KMS-11 (cell line): ENCODE data around the gene RBM10.

ENCODE experiments used
- H2AFZ ChIP-seq: fragments of 200-600 bp; sonication (generic); 2 replicates; pipeline ENCODE4 v1.6.1; 2016; ENCODE audit warnings: antibody characterized with exemption, mixed run types, low read depth
- H3K27ac ChIP-seq: fragments of 200-600 bp; sonication (generic); 2 replicates; pipeline ENCODE4 v1.6.1; 2016; ENCODE audit warnings: mild to moderate bottlenecking, mixed run types
- H3K27me3 ChIP-seq: fragments of 200-600 bp; sonication (generic); 2 replicates; pipeline ENCODE4 v1.6.1; 2017; ENCODE audit warnings: mild to moderate bottlenecking, low read depth, mixed run types, moderate library complexity; ENCODE audit not compliant: insufficient read depth
- H3K36me3 ChIP-seq: fragments of 200-600 bp; sonication (generic); 2 replicates; pipeline ENCODE4 v1.6.1; 2017; ENCODE audit warnings: mild to moderate bottlenecking, mixed run types; ENCODE audit not compliant: insufficient read depth
- H3K4me1 ChIP-seq: fragments of 200-600 bp; sonication (generic); 2 replicates; pipeline ENCODE4 v1.6.1; 2016; ENCODE audit warnings: mild to moderate bottlenecking, low read depth, mixed run types; ENCODE audit not compliant: poor library complexity, severe bottlenecking
- H3K4me2 ChIP-seq: fragments of 200-600 bp; sonication (generic); 2 replicates; pipeline ENCODE4 v1.7.0; 2016; ENCODE audit warnings: mild to moderate bottlenecking, mixed run types
- H3K4me3 ChIP-seq: fragments of 200-600 bp; sonication (generic); IDR thresholded peaks from 2 replicates; pipeline ENCODE4 v1.6.1; 2017; ENCODE audit warnings: low read depth, low read length, mixed read lengths; ENCODE audit not compliant: insufficient read depth
- H3K79me2 ChIP-seq: fragments of 200-600 bp; sonication (generic); 2 replicates; pipeline ENCODE4 v1.6.1; 2016; ENCODE audit warnings: low read depth, mixed run types; ENCODE audit not compliant: insufficient read depth
- H3K9ac ChIP-seq: fragments of 200-600 bp; sonication (generic); 2 replicates; pipeline ENCODE4 v1.6.1; 2016; ENCODE audit warnings: mild to moderate bottlenecking, mixed run types
- H4K20me1 ChIP-seq: fragments of 200-600 bp; sonication (generic); 2 replicates; pipeline ENCODE4 v1.6.1; 2016; ENCODE audit warnings: mild to moderate bottlenecking, mixed run types; ENCODE audit not compliant: insufficient read depth
- TF ChIP-seq, protein P1 (sequence below): fragments of 200-600 bp; sonication (generic); conservative IDR thresholded peaks from 2 replicates; pipeline ENCODE4 v1.6.1; 2017; ENCODE audit warnings: low read depth, mild to moderate bottlenecking, antibody characterized with exemption, low read length, moderate library complexity, mixed read lengths

Gene RBM10

GRCh38 chrX:47189906-47190305 lies 44.9 kb downstream of the RBM10 start:
- Histone ChIP-seq H3K4me2 (no peak overlapping the region; the same call in 1 of the 2 replicates), H3K27me3 (no peaks in the 10 kb centered on the region), H3K79me2 (peaks cover 18% of the 10 kb centered on the region), H3K9ac (no peak overlapping the region), H4K20me1 (no peaks in the 10 kb centered on the region), H3K27ac (no peak overlapping the region), H3K4me1 (peaks cover 19% of the 10 kb centered on the region), H3K36me3 (no peaks in the 10 kb centered on the region), H2AFZ (no peak overlapping the region; the same call in 1 of the 2 replicates), H3K4me3 (no peak overlapping the region)
- TF ChIP-seq, protein P1, sequence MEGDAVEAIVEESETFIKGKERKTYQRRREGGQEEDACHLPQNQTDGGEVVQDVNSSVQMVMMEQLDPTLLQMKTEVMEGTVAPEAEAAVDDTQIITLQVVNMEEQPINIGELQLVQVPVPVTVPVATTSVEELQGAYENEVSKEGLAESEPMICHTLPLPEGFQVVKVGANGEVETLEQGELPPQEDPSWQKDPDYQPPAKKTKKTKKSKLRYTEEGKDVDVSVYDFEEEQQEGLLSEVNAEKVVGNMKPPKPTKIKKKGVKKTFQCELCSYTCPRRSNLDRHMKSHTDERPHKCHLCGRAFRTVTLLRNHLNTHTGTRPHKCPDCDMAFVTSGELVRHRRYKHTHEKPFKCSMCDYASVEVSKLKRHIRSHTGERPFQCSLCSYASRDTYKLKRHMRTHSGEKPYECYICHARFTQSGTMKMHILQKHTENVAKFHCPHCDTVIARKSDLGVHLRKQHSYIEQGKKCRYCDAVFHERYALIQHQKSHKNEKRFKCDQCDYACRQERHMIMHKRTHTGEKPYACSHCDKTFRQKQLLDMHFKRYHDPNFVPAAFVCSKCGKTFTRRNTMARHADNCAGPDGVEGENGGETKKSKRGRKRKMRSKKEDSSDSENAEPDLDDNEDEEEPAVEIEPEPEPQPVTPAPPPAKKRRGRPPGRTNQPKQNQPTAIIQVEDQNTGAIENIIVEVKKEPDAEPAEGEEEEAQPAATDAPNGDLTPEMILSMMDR, result no peak

GRCh38 chrX:47190445-47191269 lies 45.6 kb downstream of the RBM10 start:
- H3K9ac ChIP-seq, result peak overlapping the region; percentile 85
- peaks cover 25% of the 10 kb centered on the region for H3K79me2 ChIP-seq
- peak overlapping the region; percentile 80 for H3K4me2 ChIP-seq
- no peak overlapping the region for H3K4me3 ChIP-seq
- TF ChIP-seq, protein P1, result no peak
- no peaks in the 10 kb centered on the region for H3K27me3 ChIP-seq
- H2AFZ ChIP-seq, result peak overlapping the region; percentile 67
- peaks cover 26% of the 10 kb centered on the region for H3K4me1 ChIP-seq
- peak overlapping the region; percentile 73 for H3K27ac ChIP-seq
- no peaks in the 10 kb centered on the region for H4K20me1 ChIP-seq
- no peaks in the 10 kb centered on the region for H3K36me3 ChIP-seq

GRCh38 chrX:47191331-47191730 lies 46.3 kb downstream of the RBM10 start:
- TF ChIP-seq, protein P1, result no peak
- peaks cover 32% of the 10 kb centered on the region for H3K79me2 ChIP-seq
- H3K9ac ChIP-seq, result peak overlapping the region; percentile 85
- H3K4me2 ChIP-seq, result peak overlapping the region; percentile 80
- H3K36me3 ChIP-seq, result no peaks in the 10 kb centered on the region
- H3K27ac ChIP-seq, result peak overlapping the region; percentile 73
- H3K4me1 ChIP-seq, result peaks cover 33% of the 10 kb centered on the region
- peak overlapping the region; percentile 67 for H2AFZ ChIP-seq
- H4K20me1 ChIP-seq, result no peaks in the 10 kb centered on the region
- H3K27me3 ChIP-seq, result no peaks in the 10 kb centered on the region
- no peak overlapping the region for H3K4me3 ChIP-seq

GRCh38 chrX:47191806-47192401 lies 46.9 kb downstream of the RBM10 start:
- Histone ChIP-seq H3K79me2 (peaks cover 38% of the 10 kb centered on the region), H3K27me3 (no peaks in the 10 kb centered on the region), H4K20me1 (no peaks in the 10 kb centered on the region), H3K27ac (peak overlapping the region; percentile 73; the same call in 1 of the 2 replicates), H3K36me3 (no peaks in the 10 kb centered on the region), H3K9ac (peak overlapping the region; percentile 85; the same call in 1 of the 2 replicates), H3K4me2 (peak overlapping the region; percentile 80), H2AFZ (no peak overlapping the region), H3K4me3 (no peak overlapping the region), H3K4me1 (peaks cover 39% of the 10 kb centered on the region)
- TF ChIP-seq, protein P1, result no peak
